HG02938 (cell line): ENCODE data around the gene KCNK15.
"Not testable (repeated sequence)": the region's sequence is repeated elsewhere in the genome, so short reads cannot be mapped to it uniquely, and the experiment has no call there.

Experiments used
- ATAC-seq: cut with Tn5 transposase; IDR thresholded peaks from one replicate; pipeline ENCODE4 v1.9.1; 2021; ENCODE audit warnings: mild to moderate bottlenecking, moderate library complexity; ENCODE audit not compliant: unreplicated experiment

KCNK15 gene

GRCh38 chr20:44756011-44756688 is 10.5 kb downstream of the KCNK15 start:
- no peak for ATAC-seq

- no peak for ATAC-seq
Measured at GRCh38 chr20:44756956-44757355, 11.3 kb downstream of the KCNK15 start.

GRCh38 chr20:44758247-44759101 is 12.8 kb downstream of the KCNK15 start:
- no peak for ATAC-seq

- no peak for ATAC-seq
Measured at GRCh38 chr20:44759595-44759994, 13.9 kb downstream of the KCNK15 start.

GRCh38 chr20:44761423-44761822 is 15.8 kb downstream of the KCNK15 start:
- ATAC-seq, result no peak

- no peak for ATAC-seq
Measured at GRCh38 chr20:44762466-44763140, 16.9 kb downstream of the KCNK15 start.

GRCh38 chr20:44763798-44764197 is 18.1 kb downstream of the KCNK15 start:
- ATAC-seq, result not testable (repeated sequence)

GRCh38 chr20:44765091-44765490 is 19.4 kb downstream of the KCNK15 start:
- no peak for ATAC-seq

- ATAC-seq, result no peak
Measured at GRCh38 chr20:44765701-44766347, 20.2 kb downstream of the KCNK15 start.

- ATAC-seq, result no peak
Measured at GRCh38 chr20:44768256-44768655, 22.6 kb downstream of the KCNK15 start.

GRCh38 chr20:44768854-44769480 is 23.3 kb downstream of the KCNK15 start:
- ATAC-seq, result no peak

- no peak for ATAC-seq
Measured at GRCh38 chr20:44769481-44769863, 23.8 kb downstream of the KCNK15 start.

- no peak for ATAC-seq
Measured at GRCh38 chr20:44770484-44771171, 25.0 kb downstream of the KCNK15 start.

- no peak for ATAC-seq
Measured at GRCh38 chr20:44771172-44771535, 25.5 kb downstream of the KCNK15 start.

GRCh38 chr20:44772636-44773035 is 27.0 kb downstream of the KCNK15 start:
- ATAC-seq, result no peak

GRCh38 chr20:44773070-44773829 is 27.6 kb downstream of the KCNK15 start:
- ATAC-seq, result no peak

- no peak for ATAC-seq
Measured at GRCh38 chr20:44776980-44777379, 31.3 kb downstream of the KCNK15 start.

GRCh38 chr20:44780226-44780625 is 34.6 kb downstream of the KCNK15 start:
- ATAC-seq, result no peak

GRCh38 chr20:44781118-44781517 is 35.5 kb downstream of the KCNK15 start:
- no peak for ATAC-seq

GRCh38 chr20:44781791-44782190 is 36.1 kb downstream of the KCNK15 start:
- ATAC-seq, result no peak
